Vagina (tissue), 2 donors: ENCODE measurements around the gene CARD11. TPM values are rescaled to one million over a fixed set of nuclear protein-coding genes. Genes with fewer than 3 reads are reported as not detected.

Experiments
- DNase-seq, 2 donors: peaks; one replicate each; pipeline ENCODE4 v3.0.0-alpha.2; 2017; ENCODE audit errors: extremely low spot score in 2 of 2
- H3K27ac ChIP-seq: fragments of 200-600 bp; sonication (generic); one replicate; pipeline ENCODE4 v1.5.1; 2019
- H3K27me3 ChIP-seq: fragments of 200-600 bp; sonication (generic); one replicate; pipeline ENCODE4 v1.5.1; 2019
- H3K36me3 ChIP-seq, 2 donors: fragments of 200-600 bp; sonication (generic); one replicate each; pipeline ENCODE4 v1.5.1; 2017 to 2019
- H3K4me1 ChIP-seq: fragments of 200-600 bp; sonication (generic); one replicate; pipeline ENCODE4 v1.5.1; 2019
- H3K4me3 ChIP-seq, 2 donors: fragments of 200-600 bp; sonication (generic); 1 replicate in 1 of 2; 2 replicates in 1 of 2; pipeline ENCODE4 v1.5.1; 2016 to 2019
- H3K9me3 ChIP-seq: fragments of 200-600 bp; sonication (generic); one replicate; pipeline ENCODE4 v1.5.1; 2019
- POLR2A ChIP-seq, 2 donors: fragments of 450-650 bp; IDR thresholded peaks; one replicate each; pipeline ENCODE4 v1.6.1; 2017; ENCODE audit warnings: antibody characterized with exemption in 2 of 2, mild to moderate bottlenecking in 2 of 2, moderate library complexity in 2 of 2
- POLR2AphosphoS5 ChIP-seq, 2 donors: sonication (generic); formaldehyde crosslinking; IDR thresholded peaks; one replicate each; pipeline ENCODE4 v1.9.0; 2017; ENCODE audit warnings: antibody characterized with exemption in 2 of 2, mild to moderate bottlenecking in 2 of 2, low read depth in 1 of 2; ENCODE audit not compliant: insufficient read depth in 1 of 2
- intact Hi-C: fragments of 100-400 bp; cut with DNase I; formaldehyde crosslinking; loops from one replicate; pipeline ENCODE4 v1.15.1; 2023
- total RNA-seq: library from RNA; depleted of rRNA; stranded (reverse); fragments of >200 nt; gene quantifications from one replicate; pipeline ENCODE4 v1.2.3, GENCODE V29; 2016
- TF ChIP-seq, protein P1 (sequence below), 3 experiments: fragments of 450-650 bp in 2 of 3; fragments of 200-600 bp in 1 of 3; sonication (generic) in 1 of 3; IDR thresholded peaks; one replicate each; pipeline ENCODE4 v1.5.1; 2017 to 2019; ENCODE audit warnings: antibody characterized with exemption in 3 of 3, mild to moderate bottlenecking in 2 of 3, moderate library complexity in 2 of 3

Gene CARD11
- total RNA-seq, 1 donor from 2014 or later: 2.9 TPM

DNA sequence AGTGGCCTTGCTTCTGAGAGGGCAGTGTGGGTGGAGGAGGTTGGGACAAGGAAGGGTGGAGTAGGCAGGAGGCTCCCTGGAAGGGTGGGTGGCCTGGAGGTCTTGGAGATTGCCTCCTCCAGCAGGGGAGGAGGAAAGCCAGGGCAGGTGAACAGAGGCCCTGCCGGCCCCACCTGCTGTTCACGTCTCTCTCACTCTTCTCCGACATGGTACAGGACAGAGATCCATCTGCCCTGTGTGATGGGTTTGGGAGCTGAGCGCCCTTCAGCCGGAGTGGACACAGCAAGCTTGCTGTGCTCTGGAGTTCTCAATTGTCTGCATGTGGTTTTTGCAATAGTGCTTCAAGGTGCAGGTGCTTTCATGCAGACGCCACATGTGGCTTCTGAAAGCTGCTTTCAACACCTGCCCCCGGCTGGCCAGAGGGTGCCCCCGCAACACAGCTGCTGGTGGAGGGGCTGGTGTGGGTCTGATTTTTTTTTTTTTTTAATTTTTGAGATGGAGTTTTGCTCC, 116.7 kb downstream of the CARD11 start:
- no peak overlapping the region for H3K4me3 ChIP-seq
- TF ChIP-seq POLR2AphosphoS5 (IDR thresholded peaks at IDR 0.05; ENCODE audit: insufficient read depth in 1 of 2, low read depth in 1 of 2) (no peak), POLR2A (IDR thresholded peaks at IDR 0.05) (no peak)
- TF ChIP-seq, protein P1, sequence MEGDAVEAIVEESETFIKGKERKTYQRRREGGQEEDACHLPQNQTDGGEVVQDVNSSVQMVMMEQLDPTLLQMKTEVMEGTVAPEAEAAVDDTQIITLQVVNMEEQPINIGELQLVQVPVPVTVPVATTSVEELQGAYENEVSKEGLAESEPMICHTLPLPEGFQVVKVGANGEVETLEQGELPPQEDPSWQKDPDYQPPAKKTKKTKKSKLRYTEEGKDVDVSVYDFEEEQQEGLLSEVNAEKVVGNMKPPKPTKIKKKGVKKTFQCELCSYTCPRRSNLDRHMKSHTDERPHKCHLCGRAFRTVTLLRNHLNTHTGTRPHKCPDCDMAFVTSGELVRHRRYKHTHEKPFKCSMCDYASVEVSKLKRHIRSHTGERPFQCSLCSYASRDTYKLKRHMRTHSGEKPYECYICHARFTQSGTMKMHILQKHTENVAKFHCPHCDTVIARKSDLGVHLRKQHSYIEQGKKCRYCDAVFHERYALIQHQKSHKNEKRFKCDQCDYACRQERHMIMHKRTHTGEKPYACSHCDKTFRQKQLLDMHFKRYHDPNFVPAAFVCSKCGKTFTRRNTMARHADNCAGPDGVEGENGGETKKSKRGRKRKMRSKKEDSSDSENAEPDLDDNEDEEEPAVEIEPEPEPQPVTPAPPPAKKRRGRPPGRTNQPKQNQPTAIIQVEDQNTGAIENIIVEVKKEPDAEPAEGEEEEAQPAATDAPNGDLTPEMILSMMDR (IDR thresholded peaks at IDR 0.05): no peak

DNA sequence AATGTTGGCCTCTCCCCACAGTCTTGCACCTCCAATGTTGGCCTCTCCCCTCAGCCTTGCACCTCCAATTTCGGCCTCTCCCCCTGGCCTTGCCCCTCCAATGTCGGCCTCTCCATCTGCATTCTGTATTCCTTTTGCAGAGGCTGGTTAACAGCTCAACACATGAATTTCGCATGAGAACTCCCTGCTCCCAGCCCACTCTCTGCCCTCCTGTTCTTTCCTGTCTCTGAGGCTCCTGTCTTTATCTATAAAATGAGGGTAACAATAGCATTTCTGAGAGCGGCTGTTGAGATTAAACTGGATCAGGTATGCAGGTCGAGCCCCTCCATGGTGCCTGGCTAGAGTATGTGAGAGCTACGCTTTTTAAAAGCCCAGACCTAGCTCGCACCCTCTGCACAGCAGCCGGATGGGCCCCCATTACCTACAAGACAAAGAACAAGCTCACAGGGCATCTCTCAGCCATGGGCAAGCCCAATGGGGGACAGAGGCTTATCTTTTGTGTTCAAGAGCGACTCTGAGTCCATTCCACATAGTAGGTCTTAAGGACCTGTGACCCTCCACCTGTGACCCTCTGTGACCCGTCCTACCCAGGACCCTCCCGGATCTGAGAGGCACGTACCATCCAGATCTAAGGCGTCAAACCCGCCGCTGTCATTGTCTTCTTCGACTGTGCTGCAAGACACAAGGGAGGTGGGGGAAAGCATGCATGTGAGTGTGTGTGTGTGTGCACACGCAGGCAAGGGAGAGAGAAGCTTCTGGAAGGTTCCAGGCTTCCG, 117.4 kb downstream of the CARD11 start:
- no peaks in the 10 kb centered on the region for H3K9me3 ChIP-seq
- intact Hi-C loops: no loop called here
- H3K36me3 ChIP-seq: no peaks in the 10 kb centered on the region
- H3K4me3 ChIP-seq: no peak overlapping the region
- TF ChIP-seq POLR2A (IDR thresholded peaks at IDR 0.05) (no peak), POLR2AphosphoS5 (IDR thresholded peaks at IDR 0.05; ENCODE audit: insufficient read depth in 1 of 2, low read depth in 1 of 2) (no peak)
- TF ChIP-seq, protein P1 (IDR thresholded peaks at IDR 0.05): no peak
- no peaks in the 10 kb centered on the region for H3K27me3 ChIP-seq
- DNase-seq: no peak
- H3K4me1 ChIP-seq: no peaks in the 10 kb centered on the region
- no peak overlapping the region for H3K27ac ChIP-seq

More for the DNA sequence above, 116.7 kb downstream of the CARD11 start:
- intact Hi-C loops: no loop called here
- no peak for DNase-seq
- Histone ChIP-seq H3K9me3 (no peaks in the 10 kb centered on the region), H3K27me3 (no peaks in the 10 kb centered on the region), H3K27ac (no peak overlapping the region), H3K4me1 (no peaks in the 10 kb centered on the region), H3K36me3 (no peaks in the 10 kb centered on the region)

DNA sequence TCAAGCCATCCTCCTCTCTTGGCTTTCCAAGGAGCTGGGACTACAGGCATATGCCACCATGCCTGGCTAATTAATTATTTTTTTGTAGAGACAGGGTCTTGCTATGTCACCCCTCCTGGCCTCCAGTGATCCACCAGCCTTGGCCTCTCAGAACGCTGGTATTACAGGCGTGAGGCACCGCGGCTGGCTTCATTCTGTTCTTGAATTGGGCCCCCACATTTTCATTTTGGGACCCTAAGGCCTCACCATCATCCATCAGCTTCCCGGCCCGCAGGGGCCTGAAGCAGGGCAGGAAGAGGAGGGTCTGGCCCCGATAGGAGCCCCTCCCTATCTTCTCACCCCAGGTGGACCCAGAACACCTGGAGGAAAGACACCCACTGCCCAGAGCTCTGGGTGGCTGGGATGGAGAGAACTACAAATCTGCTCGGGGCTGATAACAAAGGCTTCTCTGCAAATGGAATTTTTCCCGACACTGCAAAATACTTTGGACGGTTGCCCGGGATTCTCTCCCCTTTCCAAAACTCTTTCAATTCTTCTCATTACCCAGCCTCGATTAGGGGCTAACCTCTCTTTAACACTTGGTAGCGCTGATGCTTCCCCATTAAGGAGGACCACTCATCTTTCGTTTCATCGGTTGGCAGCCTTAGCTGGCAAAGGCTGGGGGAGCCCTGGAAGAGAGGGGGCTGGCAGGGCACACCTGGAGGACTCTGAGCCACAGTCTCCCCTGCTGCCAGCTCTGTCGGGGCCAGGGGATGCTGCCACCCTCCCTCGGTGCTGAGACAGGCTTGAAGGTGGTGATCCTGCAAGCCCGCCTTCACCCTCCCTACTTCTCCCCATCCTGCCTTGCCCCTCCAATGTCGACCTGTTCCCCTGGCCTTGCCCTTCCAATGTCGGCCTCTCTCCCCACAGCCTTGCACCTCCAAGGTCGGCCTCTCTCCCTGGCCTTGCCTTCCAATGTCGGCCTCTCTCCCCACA, 118.5 kb downstream of the CARD11 start:
- H3K36me3 ChIP-seq: no peaks in the 10 kb centered on the region
- H3K9me3 ChIP-seq: no peaks in the 10 kb centered on the region
- H3K27me3 ChIP-seq: no peaks in the 10 kb centered on the region
- H3K4me1 ChIP-seq: no peaks in the 10 kb centered on the region
- DNase-seq: no peak
- intact Hi-C loops: no loop called here
- no peak for TF ChIP-seq POLR2A (IDR thresholded peaks at IDR 0.05)
- TF ChIP-seq POLR2AphosphoS5 (IDR thresholded peaks at IDR 0.05; ENCODE audit: insufficient read depth in 1 of 2, low read depth in 1 of 2): no peak
- TF ChIP-seq, protein P1 (IDR thresholded peaks at IDR 0.05): no peak
- no peak overlapping the region for H3K4me3 ChIP-seq
- no peak overlapping the region for H3K27ac ChIP-seq

DNA sequence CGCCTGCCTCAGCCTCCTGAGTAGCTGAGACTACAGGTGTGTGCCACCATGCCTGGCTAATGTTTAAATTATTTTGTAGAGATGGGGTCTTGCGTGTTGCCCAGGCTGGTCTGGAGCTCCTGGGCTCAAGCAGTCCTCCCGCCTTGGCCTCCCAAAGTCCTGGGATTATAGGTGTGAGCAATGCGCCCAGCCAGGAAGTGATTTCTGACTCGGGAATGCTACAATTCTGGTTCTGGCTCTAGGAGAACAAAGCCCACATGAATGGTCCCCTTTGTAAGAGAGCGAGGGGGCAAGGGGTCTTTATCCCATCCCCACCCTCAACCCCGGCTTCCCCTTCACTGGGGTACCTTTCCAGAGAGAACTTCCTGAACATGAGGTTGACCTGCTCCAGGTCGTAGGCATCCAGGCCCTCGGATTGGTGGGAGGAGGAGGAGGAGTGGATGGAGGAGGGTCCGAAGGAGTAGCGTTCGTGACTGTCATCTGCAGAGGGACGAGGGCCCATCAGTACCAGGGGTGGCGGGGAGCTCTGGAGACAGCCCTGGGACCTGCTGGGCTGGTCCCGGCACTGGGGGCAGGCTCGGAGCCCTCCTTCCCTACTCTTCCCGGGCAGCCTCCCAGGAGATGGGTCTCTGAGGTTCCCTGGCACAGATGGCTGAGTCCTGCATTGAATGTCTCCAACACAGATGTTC, 119.6 kb downstream of the CARD11 start:
- H3K27ac ChIP-seq: no peak overlapping the region
- no peak overlapping the region for H3K4me3 ChIP-seq
- no peaks in the 10 kb centered on the region for H3K9me3 ChIP-seq
- no peaks in the 10 kb centered on the region for H3K27me3 ChIP-seq
- no peak for DNase-seq
- no peaks in the 10 kb centered on the region for H3K36me3 ChIP-seq
- no peaks in the 10 kb centered on the region for H3K4me1 ChIP-seq
- intact Hi-C loops: no loop called here
- TF ChIP-seq, protein P1 (IDR thresholded peaks at IDR 0.05): no peak
- TF ChIP-seq POLR2A (IDR thresholded peaks at IDR 0.05) (no peak), POLR2AphosphoS5 (IDR thresholded peaks at IDR 0.05; ENCODE audit: insufficient read depth in 1 of 2, low read depth in 1 of 2) (no peak)
